PFSK-1 (cell line): ENCODE results near the gene UBE2L5.

Source experiments
- POLR2AphosphoS5 ChIP-seq: IDR thresholded peaks from 2 replicates; pipeline ENCODE4 v1.6.1; 2012; ENCODE audit warnings: low read depth, mild to moderate bottlenecking, control low read depth, low read length, moderate library complexity
- SIN3A ChIP-seq: IDR thresholded peaks from 2 replicates; pipeline ENCODE4 v1.6.1; 2012; ENCODE audit warnings: mild to moderate bottlenecking, low read length, moderate library complexity, borderline replicate concordance; ENCODE audit not compliant: insufficient read depth
- TAF1 ChIP-seq: IDR thresholded peaks from 2 replicates; pipeline ENCODE4 v1.6.1; 2012; ENCODE audit warnings: low read length, control low read depth, borderline replicate concordance; ENCODE audit not compliant: insufficient read depth
- TF ChIP-seq, protein P1 (sequence below), 2 experiments: IDR thresholded peaks; 2 replicates each; pipeline versions ENCODE4 v1.6.1 to v1.8.0; 2011 to 2012; ENCODE audit warnings: low read depth in 2 of 2, low read length in 2 of 2, control low read depth in 1 of 2, inconsistent platforms in 1 of 2, mild to moderate bottlenecking in 1 of 2, moderate library complexity in 1 of 2; ENCODE audit not compliant: insufficient read depth in 1 of 2

DNA sequence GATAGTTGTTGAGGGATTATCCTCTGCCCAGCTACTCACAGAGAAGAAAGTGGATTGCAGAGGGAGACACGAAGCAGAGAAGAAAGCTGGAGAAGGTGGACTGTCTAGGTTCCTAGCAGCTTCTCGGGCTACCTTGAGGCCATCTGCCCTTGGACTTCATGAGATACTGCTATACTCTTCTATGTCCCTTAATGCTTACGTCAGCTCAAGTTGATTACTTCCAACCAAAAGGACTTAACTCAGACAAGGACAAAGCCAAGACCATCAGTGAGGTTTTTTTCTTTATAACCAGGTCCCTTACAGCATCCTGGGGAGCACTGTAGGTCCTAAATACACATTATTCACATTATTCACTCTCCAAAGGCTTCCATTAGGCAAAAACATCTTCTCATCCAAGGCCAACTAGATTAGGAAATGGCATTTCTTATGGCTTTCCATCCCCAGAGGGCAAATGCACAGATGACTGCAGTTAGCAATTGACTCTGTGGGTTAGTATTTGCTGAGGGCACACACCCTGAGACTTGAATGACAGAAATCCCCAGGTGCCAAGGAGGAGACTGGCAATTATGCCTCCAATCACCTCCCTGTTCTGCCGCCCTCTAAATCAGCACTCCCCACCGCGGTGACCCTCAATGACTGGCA lies 4.1 kb upstream of the UBE2L5 start:
- no peak for TF ChIP-seq POLR2AphosphoS5
- no peak for TF ChIP-seq SIN3A
- TF ChIP-seq, protein P1, sequence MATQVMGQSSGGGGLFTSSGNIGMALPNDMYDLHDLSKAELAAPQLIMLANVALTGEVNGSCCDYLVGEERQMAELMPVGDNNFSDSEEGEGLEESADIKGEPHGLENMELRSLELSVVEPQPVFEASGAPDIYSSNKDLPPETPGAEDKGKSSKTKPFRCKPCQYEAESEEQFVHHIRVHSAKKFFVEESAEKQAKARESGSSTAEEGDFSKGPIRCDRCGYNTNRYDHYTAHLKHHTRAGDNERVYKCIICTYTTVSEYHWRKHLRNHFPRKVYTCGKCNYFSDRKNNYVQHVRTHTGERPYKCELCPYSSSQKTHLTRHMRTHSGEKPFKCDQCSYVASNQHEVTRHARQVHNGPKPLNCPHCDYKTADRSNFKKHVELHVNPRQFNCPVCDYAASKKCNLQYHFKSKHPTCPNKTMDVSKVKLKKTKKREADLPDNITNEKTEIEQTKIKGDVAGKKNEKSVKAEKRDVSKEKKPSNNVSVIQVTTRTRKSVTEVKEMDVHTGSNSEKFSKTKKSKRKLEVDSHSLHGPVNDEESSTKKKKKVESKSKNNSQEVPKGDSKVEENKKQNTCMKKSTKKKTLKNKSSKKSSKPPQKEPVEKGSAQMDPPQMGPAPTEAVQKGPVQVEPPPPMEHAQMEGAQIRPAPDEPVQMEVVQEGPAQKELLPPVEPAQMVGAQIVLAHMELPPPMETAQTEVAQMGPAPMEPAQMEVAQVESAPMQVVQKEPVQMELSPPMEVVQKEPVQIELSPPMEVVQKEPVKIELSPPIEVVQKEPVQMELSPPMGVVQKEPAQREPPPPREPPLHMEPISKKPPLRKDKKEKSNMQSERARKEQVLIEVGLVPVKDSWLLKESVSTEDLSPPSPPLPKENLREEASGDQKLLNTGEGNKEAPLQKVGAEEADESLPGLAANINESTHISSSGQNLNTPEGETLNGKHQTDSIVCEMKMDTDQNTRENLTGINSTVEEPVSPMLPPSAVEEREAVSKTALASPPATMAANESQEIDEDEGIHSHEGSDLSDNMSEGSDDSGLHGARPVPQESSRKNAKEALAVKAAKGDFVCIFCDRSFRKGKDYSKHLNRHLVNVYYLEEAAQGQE (IDR thresholded peaks at IDR 0.05; ENCODE audit: insufficient read depth in 1 of 2, low read depth in 2 of 2, low read length in 2 of 2) = no peak
- no peak for TF ChIP-seq TAF1
